ENCODE measurements around the gene REEP6.
A peak's percentile ranks its signal among the peaks of the same experiment; 100 is the strongest.
"Not testable (repeated sequence)": the region's sequence is repeated elsewhere in the genome, so short reads cannot be mapped to it uniquely, and the experiment has no call there.

Gene REEP6

GRCh38 chr19:1473085-1473851, 17.7 kb upstream of the REEP6 start:
- no peak for DNase-seq

- DNase-seq, result no peak
Measured at GRCh38 chr19:1474011-1474764, 16.8 kb upstream of the REEP6 start.

GRCh38 chr19:1474765-1475351, 16.1 kb upstream of the REEP6 start:
- no peak for DNase-seq

GRCh38 chr19:1475751-1476437, 15.1 kb upstream of the REEP6 start:
- no peak for DNase-seq

GRCh38 chr19:1477056-1477455, 13.9 kb upstream of the REEP6 start:
- DNase-seq, result not testable (repeated sequence)

GRCh38 chr19:1478934-1479707, 11.9 kb upstream of the REEP6 start, which contains the start of gene C19orf25:
TSS of gene C19orf25 (minus strand) at chr19:1479215. CDS start at chr19:1478903, 312 bp downstream.
- DNase-seq, result peak; percentile 51

GRCh38 chr19:1481224-1481892, 9.6 kb upstream of the REEP6 start:
- DNase-seq, result no peak

- DNase-seq, result no peak
Measured at GRCh38 chr19:1481893-1482360, 9.1 kb upstream of the REEP6 start.

GRCh38 chr19:1482361-1483130, 8.4 kb upstream of the REEP6 start:
- no peak for DNase-seq

GRCh38 chr19:1483131-1483978, 7.6 kb upstream of the REEP6 start:
- no peak for DNase-seq

- DNase-seq, result no peak
Measured at GRCh38 chr19:1483979-1484428, 7.0 kb upstream of the REEP6 start.

GRCh38 chr19:1486720-1487575, 4.0 kb upstream of the REEP6 start:
- DNase-seq, result no peak

GRCh38 chr19:1487576-1488281, 3.3 kb upstream of the REEP6 start:
- DNase-seq, result no peak

- DNase-seq, result no peak
Measured at GRCh38 chr19:1488282-1488601, 2.7 kb upstream of the REEP6 start.

GRCh38 chr19:1489463-1490310, 1.3 kb upstream of the REEP6 start:
- no peak for DNase-seq

- peak; percentile 92 for DNase-seq
Measured at GRCh38 chr19:1490311-1491113, 469 bp upstream of the REEP6 start, which contains the start of gene PCSK4. TSS of gene PCSK4 (minus strand) at chr19:1490350. CDS start at chr19:1490346, 4 bp downstream.

Data from NCI-H526 treated with DMSO at 0.1 percent for 48 hours (cell line).